AG09319 (cell line): ENCODE data around the gene UQCR11.

Experiments
- DNase-seq: peaks from one replicate; pipeline ENCODE4 v3.0.0-alpha.2; 2010; ENCODE audit warnings: low read depth; ENCODE audit errors: extremely low read depth
- CTCF ChIP-seq: IDR thresholded peaks from 2 replicates; pipeline ENCODE4 v1.5.1; 2011; ENCODE audit warnings: low read depth, mild to moderate bottlenecking, inconsistent platforms, low read length, moderate library complexity

The UQCR11 gene

GRCh38 chr19:1606138-1606651, 933 bp upstream of the UQCR11 start:
- DNase-seq = no peak
- no peak for TF ChIP-seq CTCF

DNA sequence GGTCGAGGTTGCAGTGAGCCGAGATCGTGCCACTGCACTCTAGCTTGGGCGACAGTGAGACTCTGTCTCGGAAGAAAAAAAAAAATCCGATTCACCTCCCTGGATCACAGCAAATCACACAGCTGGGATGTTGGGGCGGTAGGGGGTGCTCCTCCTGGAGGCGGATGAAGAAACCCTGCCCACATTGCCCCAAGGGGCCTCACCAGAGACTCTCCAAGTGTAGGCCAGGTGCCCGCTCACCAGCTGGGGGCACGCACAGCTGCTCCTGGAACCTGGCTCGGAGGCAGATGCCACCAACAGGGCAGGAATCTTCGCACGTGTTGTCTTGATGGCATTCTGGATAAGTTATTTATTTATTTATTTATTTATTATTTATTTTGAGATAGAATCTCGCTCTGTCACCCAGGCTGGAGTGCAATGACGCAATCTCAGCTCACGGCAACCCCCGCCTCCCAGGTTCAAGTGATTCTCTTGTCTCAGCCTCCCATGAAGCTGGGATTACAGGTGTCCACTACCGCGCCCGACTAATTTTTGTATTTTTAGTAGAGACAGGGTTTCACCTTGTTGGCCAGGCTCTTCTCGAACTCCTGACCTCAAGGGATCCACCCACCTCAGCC, 3.1 kb downstream of the UQCR11 start:
- no peak for DNase-seq

DNA sequence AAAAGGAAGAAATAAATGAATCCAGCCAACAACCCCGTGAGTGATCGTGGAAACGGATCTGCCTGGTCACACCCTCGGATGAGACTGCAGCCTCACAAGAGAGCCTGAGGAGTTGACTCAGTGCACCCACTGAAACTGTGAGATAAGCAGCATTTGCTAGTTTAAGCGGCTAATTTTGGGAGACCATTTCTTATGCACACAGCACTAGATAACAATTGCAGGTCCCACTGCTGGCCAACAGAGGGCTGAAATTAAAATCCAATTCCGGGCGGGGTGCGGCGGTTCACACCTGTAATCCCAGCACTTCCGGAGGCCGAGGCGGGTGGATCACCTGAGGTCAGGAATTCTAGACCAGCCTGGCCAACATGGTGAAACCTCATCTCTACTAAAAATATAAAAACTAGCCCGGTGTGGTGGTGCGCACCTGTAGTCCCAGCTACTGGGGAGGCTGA, 3.6 kb downstream of the UQCR11 start:
- TF ChIP-seq CTCF = no peak; the same call in 1 of the 2 replicates
- DNase-seq = no peak

More for the DNA sequence above, 3.1 kb downstream of the UQCR11 start:
- no peak for TF ChIP-seq CTCF

DNA sequence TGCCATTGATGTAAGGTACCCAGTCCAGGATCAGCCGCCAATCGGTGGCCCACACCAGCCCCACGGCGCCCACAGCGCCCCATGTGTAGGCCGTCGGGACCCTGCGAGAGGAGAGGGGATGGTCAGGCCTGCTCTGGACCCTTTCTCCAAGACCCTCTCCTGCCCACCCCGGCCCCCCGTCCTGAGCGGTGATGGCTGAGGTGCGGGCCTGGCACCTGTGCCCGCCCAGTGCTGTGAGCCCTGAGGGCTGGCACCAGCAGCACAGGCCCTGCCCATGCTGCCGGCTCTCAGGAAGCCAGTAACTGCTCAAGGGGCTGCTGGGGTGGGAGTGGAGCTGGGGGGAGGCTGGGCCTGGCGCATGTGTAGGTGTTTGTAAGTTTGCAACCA, 5.8 kb downstream of the UQCR11 start:
- no peak for DNase-seq
- no peak for TF ChIP-seq CTCF

DNA sequence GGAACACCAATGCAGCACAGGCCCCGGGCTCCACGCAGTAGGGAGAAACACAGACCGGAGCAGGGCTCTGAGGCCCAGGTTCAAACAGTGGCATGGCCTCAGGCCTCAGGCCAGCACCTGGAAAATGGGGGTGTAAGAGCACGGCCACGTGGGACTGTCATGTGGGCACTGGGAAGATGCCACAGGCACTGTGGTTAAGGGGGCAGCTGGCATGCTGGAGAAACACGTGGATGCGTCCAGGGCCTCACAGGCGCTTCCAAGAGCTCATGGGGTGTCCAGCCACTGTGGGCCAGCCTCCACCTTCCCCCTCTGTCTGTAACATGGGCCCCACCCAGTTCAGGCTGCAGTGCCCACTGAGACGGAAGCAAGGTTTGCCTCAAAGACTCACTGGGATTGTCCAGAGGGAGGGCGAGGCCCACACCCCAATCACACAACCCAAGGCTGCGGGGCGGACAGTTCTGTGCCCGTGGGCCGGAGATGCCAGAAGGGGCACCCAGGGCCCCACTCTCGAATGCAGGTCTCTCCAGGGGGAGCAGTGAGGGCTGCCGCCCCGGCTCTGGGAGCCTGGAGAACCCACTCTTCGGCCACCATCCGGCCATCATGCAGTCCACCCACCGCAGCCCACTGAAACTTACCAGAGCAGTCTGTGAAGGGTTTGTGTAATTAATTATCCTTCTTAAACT, 6.3 kb downstream of the UQCR11 start:
- DNase-seq = no peak
- TF ChIP-seq CTCF = no peak

- no peak for DNase-seq
- TF ChIP-seq CTCF = no peak
Measured at GRCh38 chr19:1593501-1593772, 11.8 kb downstream of the UQCR11 start.

DNA sequence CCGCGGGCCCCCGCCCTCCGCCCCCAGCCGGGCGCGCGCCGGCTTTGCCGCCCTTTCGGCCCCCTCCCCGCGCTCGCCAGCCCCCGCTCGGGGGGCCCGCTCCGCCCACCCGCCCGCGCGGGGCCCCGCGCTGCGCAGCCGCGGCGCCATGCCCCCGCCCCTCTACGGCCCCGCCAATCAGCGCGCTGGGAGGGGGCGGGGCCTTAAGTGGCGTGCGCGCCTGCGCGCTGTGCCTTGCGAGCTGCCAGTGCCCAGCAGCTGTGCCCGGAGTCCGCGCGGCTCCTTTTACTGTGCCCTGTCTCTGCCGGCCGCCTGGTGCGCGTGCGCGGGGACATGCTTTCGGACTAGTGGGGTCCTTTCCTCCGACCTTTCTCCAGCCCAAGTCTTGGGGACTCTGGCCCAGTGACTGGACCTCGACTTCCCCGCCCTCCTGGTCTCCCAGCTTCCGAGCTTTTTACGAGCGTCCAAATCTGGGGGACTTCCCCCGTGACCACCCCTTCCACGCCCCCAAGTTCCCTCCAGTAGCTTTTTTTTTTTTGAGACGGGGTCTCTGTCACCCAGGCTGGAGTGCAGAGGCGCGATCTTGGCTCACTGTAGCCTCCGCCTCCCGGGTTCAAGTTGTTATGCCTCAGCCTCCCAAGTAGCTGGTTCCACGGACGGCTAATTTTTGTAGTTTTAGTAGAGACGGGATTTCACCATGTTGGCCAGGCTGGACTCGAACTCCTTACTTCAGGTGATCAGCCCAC, 12.3 kb downstream of the UQCR11 start, which contains the start of gene MBD3:
Gene MBD3, minus strand, starts transcription at position 111 of the 746 bp plus-strand sequence. CDS start 234 bp downstream, outside the sequence.
- TF ChIP-seq CTCF = no peak

More for the DNA sequence above, 12.3 kb downstream of the UQCR11 start, which contains the start of gene MBD3:
- peak; percentile 86 for DNase-seq
